ENCODE measurements around the gene HEXIM2. TPM values are rescaled to one million over a fixed set of nuclear protein-coding genes. Genes with fewer than 3 reads are reported as not detected.

Gene HEXIM2
- total and polyA plus RNA-seq, 12 donors: 3.0 to 10.3 (median 6.3) TPM

DNA sequence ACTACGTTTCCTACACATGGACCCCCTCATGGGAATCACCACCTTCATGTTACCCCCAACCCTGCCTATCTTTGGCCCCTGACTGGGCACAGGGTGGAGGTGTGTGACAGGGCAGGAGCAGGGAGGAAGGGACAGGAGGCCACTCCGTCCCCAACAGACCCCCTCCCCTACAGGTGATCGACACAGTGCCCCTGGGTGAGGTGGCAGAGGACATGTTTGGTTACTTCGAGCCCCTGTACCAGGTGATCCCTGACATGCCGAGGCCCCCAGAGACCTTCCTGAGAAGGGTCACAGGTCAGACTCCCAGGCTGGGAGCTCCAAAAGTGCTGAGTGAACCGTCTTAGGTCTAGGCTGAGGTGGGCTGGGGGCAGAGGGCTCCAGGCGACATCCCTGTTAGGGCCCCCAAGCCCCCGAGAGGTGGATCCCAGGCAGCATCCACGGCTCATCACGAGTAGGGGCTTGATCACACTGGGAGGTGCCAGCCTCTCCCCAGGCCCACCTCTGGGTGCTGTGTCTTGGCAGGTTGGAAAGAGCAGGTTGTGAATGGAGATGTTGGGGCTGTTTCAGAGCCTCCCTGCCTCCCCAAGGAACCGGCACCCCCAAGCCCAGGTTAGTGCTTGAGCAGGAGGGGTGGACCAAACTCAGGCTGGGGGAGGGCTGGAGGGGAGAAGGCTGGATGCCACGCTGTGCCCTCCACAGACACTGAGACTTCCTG is 24.7 kb upstream of the HEXIM2 start:
- Histone ChIP-seq H3K27me3 (no peaks in the 10 kb centered on the region), H3K4me3 (no peak overlapping the region), H3K27ac (no peak overlapping the region), H3K9me3 (no peaks in the 10 kb centered on the region), H3K36me3 (peaks cover 0 to 28% (median 0%) of the 10 kb centered on the region in 9 donors), H3K4me1 (peaks cover 8 to 25% (median 20%) of the 10 kb centered on the region in 9 donors)
- intact Hi-C loops (cut with DNase I): loop anchor here in 3 of 10 donors (5.0 to 10.0 kb wide), 2 partner anchors 60 to 248 kb away; no protein-coding TSS in a partner anchor
- ATAC-seq (no peak), DNase-seq (no peak)
- WGBS, 2 donors: 89 to 95% methylated on average over 12 of the region's 12 CpGs
- TF ChIP-seq, protein P1, sequence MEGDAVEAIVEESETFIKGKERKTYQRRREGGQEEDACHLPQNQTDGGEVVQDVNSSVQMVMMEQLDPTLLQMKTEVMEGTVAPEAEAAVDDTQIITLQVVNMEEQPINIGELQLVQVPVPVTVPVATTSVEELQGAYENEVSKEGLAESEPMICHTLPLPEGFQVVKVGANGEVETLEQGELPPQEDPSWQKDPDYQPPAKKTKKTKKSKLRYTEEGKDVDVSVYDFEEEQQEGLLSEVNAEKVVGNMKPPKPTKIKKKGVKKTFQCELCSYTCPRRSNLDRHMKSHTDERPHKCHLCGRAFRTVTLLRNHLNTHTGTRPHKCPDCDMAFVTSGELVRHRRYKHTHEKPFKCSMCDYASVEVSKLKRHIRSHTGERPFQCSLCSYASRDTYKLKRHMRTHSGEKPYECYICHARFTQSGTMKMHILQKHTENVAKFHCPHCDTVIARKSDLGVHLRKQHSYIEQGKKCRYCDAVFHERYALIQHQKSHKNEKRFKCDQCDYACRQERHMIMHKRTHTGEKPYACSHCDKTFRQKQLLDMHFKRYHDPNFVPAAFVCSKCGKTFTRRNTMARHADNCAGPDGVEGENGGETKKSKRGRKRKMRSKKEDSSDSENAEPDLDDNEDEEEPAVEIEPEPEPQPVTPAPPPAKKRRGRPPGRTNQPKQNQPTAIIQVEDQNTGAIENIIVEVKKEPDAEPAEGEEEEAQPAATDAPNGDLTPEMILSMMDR (IDR thresholded peaks at IDR 0.05): no peak

DNA sequence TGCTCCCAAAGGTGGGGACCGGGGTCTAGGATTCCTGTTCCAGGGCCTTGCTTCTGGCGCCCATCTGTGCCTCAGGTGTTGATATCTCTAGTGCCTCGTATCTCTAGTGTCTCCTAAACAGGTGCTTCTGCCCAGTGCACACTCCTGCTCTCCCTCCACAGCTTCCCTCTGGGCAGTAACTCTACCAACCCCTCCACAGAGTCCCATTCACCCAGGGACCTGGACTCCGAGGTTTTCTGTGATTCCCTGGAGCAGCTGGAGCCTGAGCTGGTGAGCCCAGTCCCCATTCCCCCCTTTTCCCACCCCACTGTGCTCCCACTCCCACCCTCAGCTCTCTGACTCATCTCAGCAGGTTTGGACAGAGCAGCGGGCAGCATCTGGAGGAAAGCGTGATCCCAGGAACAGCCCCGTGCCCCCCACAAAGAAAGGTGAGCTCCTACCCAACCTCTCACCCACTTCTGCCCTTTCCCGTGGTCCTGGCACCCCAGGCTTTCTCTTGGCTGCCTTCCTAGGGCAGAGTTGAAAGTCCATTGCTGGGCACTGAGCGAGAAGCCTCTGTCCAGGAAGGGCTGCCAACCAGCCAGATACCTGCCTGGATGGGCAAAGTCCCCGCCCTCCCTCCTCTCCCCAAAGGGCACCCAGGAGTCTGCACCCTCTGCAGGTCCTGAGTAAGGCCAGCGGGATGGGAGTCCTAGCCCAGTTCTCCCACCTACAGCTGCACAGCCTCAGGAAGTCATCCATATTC is 23.9 kb upstream of the HEXIM2 start:
- Histone ChIP-seq H3K27me3 (no peaks in the 10 kb centered on the region), H3K4me3 (no peak overlapping the region), H3K27ac (no peak overlapping the region), H3K36me3 (peaks cover 0 to 28% (median 0%) of the 10 kb centered on the region in 9 donors), H3K9me3 (no peaks in the 10 kb centered on the region), H3K4me1 (peaks cover 8 to 24% (median 17%) of the 10 kb centered on the region in 9 donors)
- 89 to 90% methylated on average over 11 of the region's 11 CpGs for WGBS, 2 donors
- intact Hi-C loops (cut with DNase I): loop anchor here in 4 of 10 donors (2.0 to 10.0 kb wide), 3 partner anchors 57 to 247 kb away; no protein-coding TSS in a partner anchor
- DNase-seq (no peak), ATAC-seq (no peak)
- TF ChIP-seq, protein P1 (IDR thresholded peaks at IDR 0.05): no peak

DNA sequence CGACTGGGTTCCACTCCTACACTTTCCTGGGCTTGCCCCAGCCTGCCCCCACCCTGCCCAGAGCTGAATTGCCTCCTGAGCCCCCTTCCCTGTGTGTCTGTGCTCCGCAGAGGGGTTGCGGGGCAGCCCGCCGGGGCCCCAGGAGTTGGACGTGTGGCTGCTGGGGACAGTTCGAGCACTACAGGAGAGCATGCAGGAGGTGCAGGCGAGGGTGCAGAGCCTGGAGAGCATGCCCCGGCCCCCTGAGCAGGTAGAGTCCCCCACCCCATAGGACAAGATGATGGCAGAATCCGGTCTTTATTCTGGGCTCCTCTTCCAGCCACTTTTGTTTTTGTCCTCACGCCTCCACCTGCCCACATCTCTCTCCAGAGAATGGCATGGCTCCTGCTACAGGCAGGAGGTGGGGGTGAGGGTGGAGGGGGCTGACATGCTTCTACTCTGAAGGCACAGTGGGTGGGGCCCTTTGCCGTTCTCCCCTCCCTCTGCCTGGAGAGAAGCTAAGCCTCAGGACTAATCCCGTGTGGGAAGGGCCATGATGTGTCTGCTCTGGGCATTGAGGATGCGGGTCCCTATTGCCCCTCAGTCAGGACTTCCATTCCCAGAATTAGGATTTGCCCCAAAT is 22.7 kb upstream of the HEXIM2 start:
- Histone ChIP-seq H3K9me3 (no peaks in the 10 kb centered on the region), H3K36me3 (peaks cover 0 to 28% (median 0%) of the 10 kb centered on the region in 9 donors), H3K4me1 (peaks cover 11 to 29% (median 23%) of the 10 kb centered on the region in 9 donors), H3K4me3 (no peak overlapping the region), H3K27me3 (no peaks in the 10 kb centered on the region), H3K27ac (no peak overlapping the region)
- TF ChIP-seq, protein P1 (IDR thresholded peaks at IDR 0.05): no peak
- ATAC-seq: no peak
- intact Hi-C loops (cut with DNase I): loop anchor here in 4 of 10 donors (2.0 to 10.0 kb wide), 3 partner anchors 56 to 246 kb away; no protein-coding TSS in a partner anchor
- no peak for DNase-seq
- 86 to 87% methylated on average over 14 of the region's 14 CpGs for WGBS, 2 donors

DNA sequence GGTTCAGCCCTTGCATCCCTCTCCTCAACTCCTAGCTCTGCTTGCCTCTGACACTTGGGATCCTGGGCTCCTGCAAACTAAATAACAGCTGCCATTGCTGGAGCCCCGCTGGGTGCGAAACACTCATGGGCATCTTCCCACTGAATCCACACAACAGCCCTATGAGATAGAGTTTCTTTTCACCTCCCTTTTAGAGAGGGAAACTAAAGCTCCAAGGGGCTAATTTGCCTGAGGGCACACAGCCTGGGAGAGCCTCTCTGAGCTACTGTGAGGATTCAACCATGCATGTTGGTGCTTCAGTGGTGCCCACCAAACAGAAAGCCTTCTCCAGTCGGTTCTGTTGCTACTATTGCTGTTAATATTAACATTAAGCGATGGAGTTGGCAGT is 22.1 kb upstream of the HEXIM2 start:
- Histone ChIP-seq H3K9me3 (no peaks in the 10 kb centered on the region), H3K36me3 (peaks cover 0 to 28% (median 0%) of the 10 kb centered on the region in 9 donors), H3K4me3 (no peak overlapping the region), H3K4me1 (peaks cover 11 to 32% (median 26%) of the 10 kb centered on the region in 9 donors), H3K27ac (no peak overlapping the region), H3K27me3 (no peaks in the 10 kb centered on the region)
- TF ChIP-seq, protein P1 (IDR thresholded peaks at IDR 0.05): no peak
- intact Hi-C loops (cut with DNase I): loop anchor here in 4 of 10 donors (2.0 to 10.0 kb wide), 3 partner anchors 55 to 245 kb away; no protein-coding TSS in a partner anchor
- ATAC-seq (no peak), DNase-seq (no peak)
- whole genome bisulfite sequencing, 2 donors: 88% methylated on average over 4 of the region's 4 CpGs
